ENCODE results near the gene CTNNA3. TPM values are rescaled to one million over a fixed set of nuclear protein-coding genes. Genes with fewer than 3 reads are reported as not detected.

CTNNA3 gene
- total RNA-seq, 4 donors from 2014 or later: 0.68 to 75.2 (median 1.4) TPM

DNA sequence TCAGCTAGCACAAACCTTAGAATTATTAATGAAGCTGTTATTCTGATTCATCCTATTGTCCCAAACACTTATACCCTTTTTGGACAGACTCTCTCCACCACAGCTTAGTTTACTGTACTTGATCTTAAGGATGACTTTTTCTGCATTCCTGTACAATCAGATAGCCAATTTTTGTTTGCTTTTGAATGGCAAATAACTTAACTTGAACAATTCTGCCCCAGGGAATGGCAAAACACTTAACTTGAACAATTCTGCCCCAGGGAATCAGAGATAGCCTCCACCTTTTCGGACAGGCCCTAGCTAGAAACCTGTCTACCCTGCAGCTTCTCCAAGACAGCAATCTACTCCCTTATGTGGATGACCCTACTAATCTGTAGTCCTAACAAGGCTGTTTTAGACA lies 1438.2 kb downstream of the CTNNA3 start:
- intact Hi-C loops (cut with DNase I; ENCODE audit: low total_unique reads): no loop called here
- no peak overlapping the region for H3K4me3 ChIP-seq
- H3K4me1 ChIP-seq: no peaks in the 10 kb centered on the region
- no peaks in the 10 kb centered on the region for H3K27me3 ChIP-seq
- TF ChIP-seq EP300 (IDR thresholded peaks at IDR 0.05; ENCODE audit: low read depth) (no peak), POLR2A (IDR thresholded peaks at IDR 0.05) (no peak), POLR2AphosphoS5 (IDR thresholded peaks at IDR 0.05) (no peak)
- TF ChIP-seq, protein P1, sequence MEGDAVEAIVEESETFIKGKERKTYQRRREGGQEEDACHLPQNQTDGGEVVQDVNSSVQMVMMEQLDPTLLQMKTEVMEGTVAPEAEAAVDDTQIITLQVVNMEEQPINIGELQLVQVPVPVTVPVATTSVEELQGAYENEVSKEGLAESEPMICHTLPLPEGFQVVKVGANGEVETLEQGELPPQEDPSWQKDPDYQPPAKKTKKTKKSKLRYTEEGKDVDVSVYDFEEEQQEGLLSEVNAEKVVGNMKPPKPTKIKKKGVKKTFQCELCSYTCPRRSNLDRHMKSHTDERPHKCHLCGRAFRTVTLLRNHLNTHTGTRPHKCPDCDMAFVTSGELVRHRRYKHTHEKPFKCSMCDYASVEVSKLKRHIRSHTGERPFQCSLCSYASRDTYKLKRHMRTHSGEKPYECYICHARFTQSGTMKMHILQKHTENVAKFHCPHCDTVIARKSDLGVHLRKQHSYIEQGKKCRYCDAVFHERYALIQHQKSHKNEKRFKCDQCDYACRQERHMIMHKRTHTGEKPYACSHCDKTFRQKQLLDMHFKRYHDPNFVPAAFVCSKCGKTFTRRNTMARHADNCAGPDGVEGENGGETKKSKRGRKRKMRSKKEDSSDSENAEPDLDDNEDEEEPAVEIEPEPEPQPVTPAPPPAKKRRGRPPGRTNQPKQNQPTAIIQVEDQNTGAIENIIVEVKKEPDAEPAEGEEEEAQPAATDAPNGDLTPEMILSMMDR (IDR thresholded peaks at IDR 0.05): no peak
- no peak overlapping the region for H3K27ac ChIP-seq
- in situ Hi-C loops (cut with MboI; ENCODE audit: low pct_ligation_motif_present in 1 of 4, low pct_unique_long_range_greater_than_20kb in 1 of 4, low sequenced_read_pairs in 3 of 4): no loop called here
- H3K36me3 ChIP-seq: no peaks in the 10 kb centered on the region
- WGBS, 2 donors (ENCODE audit: low coverage in 1 of 2): 80 to 95% methylated on average over 1 of the region's 1 CpG
- DNase-seq: no peak
- no peaks in the 10 kb centered on the region for H3K9me3 ChIP-seq

DNA sequence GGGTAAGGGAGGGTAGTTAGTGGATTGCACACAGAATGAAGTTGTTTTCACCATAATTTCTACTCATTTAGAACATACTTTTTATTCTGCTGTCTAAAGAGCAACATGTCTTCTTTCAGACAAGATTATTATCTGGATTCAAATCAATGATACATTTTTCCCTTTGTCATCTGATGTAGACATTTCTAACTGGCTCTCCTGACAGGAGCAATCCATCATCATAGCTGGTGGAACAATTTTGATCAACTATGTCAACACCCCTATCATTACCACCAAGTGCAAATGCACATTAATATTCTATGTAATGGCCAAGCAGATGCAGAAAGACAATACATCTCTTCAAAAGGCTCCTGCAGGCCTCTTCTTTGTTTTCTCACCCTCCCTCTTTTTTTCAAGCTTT lies 1443.0 kb downstream of the CTNNA3 start:
- Histone ChIP-seq H3K9me3 (no peaks in the 10 kb centered on the region), H3K4me1 (no peaks in the 10 kb centered on the region), H3K27ac (no peak overlapping the region), H3K36me3 (no peaks in the 10 kb centered on the region), H3K4me3 (no peak overlapping the region), H3K27me3 (no peaks in the 10 kb centered on the region)
- in situ Hi-C loops (cut with MboI; ENCODE audit: low pct_ligation_motif_present in 1 of 4, low pct_unique_long_range_greater_than_20kb in 1 of 4, low sequenced_read_pairs in 3 of 4): no loop called here
- TF ChIP-seq, protein P1 (IDR thresholded peaks at IDR 0.05): no peak
- no peak for TF ChIP-seq EP300 (IDR thresholded peaks at IDR 0.05; ENCODE audit: low read depth)
- intact Hi-C loops (cut with DNase I; ENCODE audit: low total_unique reads): no loop called here
- no peak for DNase-seq

DNA sequence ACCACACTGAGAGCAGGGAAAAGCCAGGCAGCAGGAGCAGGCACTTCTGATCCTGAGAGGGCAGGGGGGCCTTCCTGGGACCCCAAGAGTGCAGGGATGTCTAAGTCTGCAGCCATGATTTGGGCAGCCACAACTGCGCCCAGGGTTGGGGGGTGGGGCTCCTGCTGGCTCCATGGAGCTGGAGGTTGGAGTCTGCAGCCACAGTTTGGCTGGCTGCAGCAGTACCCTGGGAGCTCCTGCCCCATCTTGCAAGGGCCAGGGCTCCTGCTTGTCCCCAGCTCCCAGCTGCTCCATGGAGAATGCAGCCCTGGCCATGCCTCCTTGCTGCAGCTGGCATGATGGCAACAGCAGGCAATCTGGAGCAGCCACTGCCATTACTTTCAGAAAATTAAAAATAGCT lies 1449.8 kb downstream of the CTNNA3 start:
- no peak overlapping the region for H3K27ac ChIP-seq
- no peak overlapping the region for H3K4me3 ChIP-seq
- TF ChIP-seq, protein P1 (IDR thresholded peaks at IDR 0.05): no peak
- no peak for TF ChIP-seq POLR2AphosphoS5 (IDR thresholded peaks at IDR 0.05)
- H3K27me3 ChIP-seq: no peaks in the 10 kb centered on the region
- in situ Hi-C loops (cut with MboI; ENCODE audit: low pct_ligation_motif_present in 1 of 4, low pct_unique_long_range_greater_than_20kb in 1 of 4, low sequenced_read_pairs in 3 of 4) (no loop called here), intact Hi-C loops (cut with DNase I; ENCODE audit: low total_unique reads) (no loop called here)
- no peaks in the 10 kb centered on the region for H3K36me3 ChIP-seq
- no peak for DNase-seq
- no peaks in the 10 kb centered on the region for H3K9me3 ChIP-seq
- no peaks in the 10 kb centered on the region for H3K4me1 ChIP-seq
- no CpG with 5 or more reads among the region's 1 CpG for WGBS, 2 donors (ENCODE audit: low coverage in 1 of 2)

DNA sequence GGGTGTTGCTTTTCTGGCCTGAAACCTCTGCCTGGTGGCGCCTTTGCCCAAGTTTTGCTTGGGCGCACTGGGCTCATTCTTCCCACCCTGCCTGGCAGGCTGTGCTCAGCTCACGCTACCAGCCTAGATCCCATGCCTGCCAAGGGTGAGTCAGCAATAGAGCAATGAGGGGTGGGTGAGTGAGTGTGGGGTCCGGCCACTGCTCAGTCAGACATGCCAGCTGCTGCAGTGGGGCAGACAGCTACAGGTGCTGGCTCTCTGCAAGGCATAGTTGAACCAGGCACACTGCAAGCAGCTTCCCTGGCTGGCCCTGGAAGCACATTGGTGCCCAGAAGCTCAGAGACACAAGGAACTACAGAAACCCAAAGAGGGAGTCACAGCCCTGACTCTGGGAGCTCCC lies 1451.0 kb downstream of the CTNNA3 start:
- intact Hi-C loops (cut with DNase I; ENCODE audit: low total_unique reads): no loop called here
- Histone ChIP-seq H3K27me3 (no peaks in the 10 kb centered on the region), H3K9me3 (no peaks in the 10 kb centered on the region), H3K27ac (no peak overlapping the region), H3K4me3 (no peak overlapping the region), H3K36me3 (no peaks in the 10 kb centered on the region), H3K4me1 (no peaks in the 10 kb centered on the region)
- in situ Hi-C loops (cut with MboI; ENCODE audit: low pct_ligation_motif_present in 1 of 4, low pct_unique_long_range_greater_than_20kb in 1 of 4, low sequenced_read_pairs in 3 of 4): no loop called here
- TF ChIP-seq POLR2AphosphoS5 (IDR thresholded peaks at IDR 0.05) (no peak), POLR2A (IDR thresholded peaks at IDR 0.05) (no peak), EP300 (IDR thresholded peaks at IDR 0.05; ENCODE audit: low read depth) (no peak)
- TF ChIP-seq, protein P1 (IDR thresholded peaks at IDR 0.05): no peak
- no peak for DNase-seq
- 70% methylated on average over 4 of the region's 4 CpGs; no CpG with 5 or more reads in 1 of the 2 donors for WGBS, 2 donors (ENCODE audit: low coverage in 1 of 2)
